HEK293T (cell line): ENCODE data around the gene CCSER1.
"Not testable (repeated sequence)": the region's sequence is repeated elsewhere in the genome, so short reads cannot be mapped to it uniquely, and the experiment has no call there.

Experiments used
- FOXK2 ChIP-seq: fragments of 450-650 bp; IDR thresholded peaks from 2 replicates; pipeline ENCODE4 v1.6.1; 2016; ENCODE audit warnings: mild to moderate bottlenecking
- L3MBTL2 ChIP-seq: fragments of 450-650 bp; conservative IDR thresholded peaks from 2 replicates; pipeline ENCODE4 v1.6.1; 2016; ENCODE audit warnings: mild to moderate bottlenecking
- TARDBP ChIP-seq: fragments of 450-650 bp; IDR thresholded peaks from 2 replicates; pipeline ENCODE4 v1.6.1; 2016

GRCh38 chr4:91094220-91094619 lies 967.0 kb downstream of the CCSER1 start:
- not testable (repeated sequence) for TF ChIP-seq L3MBTL2, FOXK2, TARDBP
